Liver (tissue), 3 donors: ENCODE measurements around the gene ORC5.

ENCODE experiments used
- HNF4A ChIP-seq, 2 donors: conservative IDR thresholded peaks; 2 replicates each; pipeline ENCODE4 v1.6.1; 2016; ENCODE audit warnings: antibody characterized with exemption in 2 of 2, mild to moderate bottlenecking in 2 of 2
- TF ChIP-seq, protein P1 (sequence below): fragments of 150-350 bp; IDR thresholded peaks from 2 replicates; pipeline ENCODE4 v1.5.1; 2017; ENCODE audit warnings: improper control_type of control experiment, low read depth, low read length; ENCODE audit not compliant: missing input control
- donor health status: healthy.
- donor health status: healthy.

- TF ChIP-seq, protein P1, sequence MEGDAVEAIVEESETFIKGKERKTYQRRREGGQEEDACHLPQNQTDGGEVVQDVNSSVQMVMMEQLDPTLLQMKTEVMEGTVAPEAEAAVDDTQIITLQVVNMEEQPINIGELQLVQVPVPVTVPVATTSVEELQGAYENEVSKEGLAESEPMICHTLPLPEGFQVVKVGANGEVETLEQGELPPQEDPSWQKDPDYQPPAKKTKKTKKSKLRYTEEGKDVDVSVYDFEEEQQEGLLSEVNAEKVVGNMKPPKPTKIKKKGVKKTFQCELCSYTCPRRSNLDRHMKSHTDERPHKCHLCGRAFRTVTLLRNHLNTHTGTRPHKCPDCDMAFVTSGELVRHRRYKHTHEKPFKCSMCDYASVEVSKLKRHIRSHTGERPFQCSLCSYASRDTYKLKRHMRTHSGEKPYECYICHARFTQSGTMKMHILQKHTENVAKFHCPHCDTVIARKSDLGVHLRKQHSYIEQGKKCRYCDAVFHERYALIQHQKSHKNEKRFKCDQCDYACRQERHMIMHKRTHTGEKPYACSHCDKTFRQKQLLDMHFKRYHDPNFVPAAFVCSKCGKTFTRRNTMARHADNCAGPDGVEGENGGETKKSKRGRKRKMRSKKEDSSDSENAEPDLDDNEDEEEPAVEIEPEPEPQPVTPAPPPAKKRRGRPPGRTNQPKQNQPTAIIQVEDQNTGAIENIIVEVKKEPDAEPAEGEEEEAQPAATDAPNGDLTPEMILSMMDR, result no peak
- TF ChIP-seq HNF4A (conservative IDR thresholded peaks at IDR 0.05), result no peak
These were observed 95.2 kb downstream of the ORC5 start for GRCh38 chr7:104112623-104113022.
